WTC11 (cell line): ENCODE measurements around the gene JOSD2. TPM values are rescaled to one million over a fixed set of nuclear protein-coding genes. Genes with fewer than 3 reads are reported as not detected.

Source experiments
- ATAC-seq: fragments of 200-7000 bp; cut with Tn5 transposase; 2 replicates; pipeline ENCODE4 v1.10.0; 2021; ENCODE audit warnings: mild to moderate bottlenecking, moderate library complexity
- CTCF ChIA-PET: fragments of 300-600 bp; sonication (Branson Sonifier 250); formaldehyde crosslinking; loops from one replicate; lab custom pipeline; 2021; ENCODE audit warnings: antibody characterized with exemption; lab: Charles Lee
- POLR2A ChIA-PET: fragments of 350-600 bp; sonication (Branson Sonifier 250); formaldehyde crosslinking; loops from one replicate; lab custom pipeline; 2021; ENCODE audit warnings: antibody characterized with exemption; lab: Charles Lee
- DNase-seq: peaks from one replicate; pipeline ENCODE4 v3.0.0; 2021; ENCODE audit warnings: low spot score
- H3K27ac Mint-ChIP-seq: 2 replicates; pipeline ENCODE4 v1.8.0; 2021; ENCODE audit warnings: mixed read lengths
- H3K27me3 Mint-ChIP-seq: 2 replicates; pipeline ENCODE4 v1.8.0; 2021; ENCODE audit warnings: low read depth, mild to moderate bottlenecking, moderate library complexity, mixed read lengths
- H3K36me3 Mint-ChIP-seq: 2 replicates; pipeline ENCODE4 v1.8.0; 2021; ENCODE audit warnings: mixed read lengths
- H3K4me1 Mint-ChIP-seq: 2 replicates; pipeline ENCODE4 v1.8.0; 2022; ENCODE audit warnings: mixed read lengths
- H3K4me3 Mint-ChIP-seq: 2 replicates; pipeline ENCODE4 v1.8.0; 2021; ENCODE audit warnings: mild to moderate bottlenecking, moderate library complexity, mixed read lengths
- H3K9me3 Mint-ChIP-seq: 2 replicates; pipeline ENCODE4 v1.8.0; 2021; ENCODE audit warnings: mixed read lengths
- AFF4 ChIP-seq: sonication (generic); formaldehyde crosslinking; IDR thresholded peaks from 2 replicates; pipeline ENCODE4 v1.8.1; 2023; ENCODE audit warnings: mild to moderate bottlenecking, missing genetic modification reagents, borderline replicate concordance
- CTCF ChIP-seq: fragments of 200-600 bp; IDR thresholded peaks from 2 replicates; pipeline ENCODE4 v1.8.0; 2022; ENCODE audit warnings: antibody characterized with exemption
- GABPB1 ChIP-seq: sonication (generic); formaldehyde crosslinking; IDR thresholded peaks from 2 replicates; pipeline ENCODE4 v1.8.1; 2023; ENCODE audit warnings: mild to moderate bottlenecking, missing genetic modification reagents
- JUN ChIP-seq: sonication (generic); formaldehyde crosslinking; IDR thresholded peaks from 2 replicates; pipeline ENCODE4 v1.8.0; 2023; ENCODE audit warnings: mild to moderate bottlenecking, missing genetic modification reagents
- NFATC4 ChIP-seq: fragments of 250-450 bp; sonication (Bioruptor Pico); IDR thresholded peaks from 2 replicates; pipeline ENCODE4 v1.9.0; 2021; ENCODE audit warnings: mild to moderate bottlenecking
- total RNA-seq: library from RNA; stranded (reverse); gene quantifications from 3 replicates; pipeline ENCODE4 v1.2.3, GENCODE V29; 2021
- TF ChIP-seq, protein P1 (sequence below): sonication (generic); formaldehyde crosslinking; IDR thresholded peaks from 2 replicates; pipeline ENCODE4 v1.8.1; 2022; ENCODE audit warnings: low read depth, missing genetic modification reagents, borderline replicate concordance
- TF ChIP-seq, protein P2 (sequence below): sonication (generic); formaldehyde crosslinking; IDR thresholded peaks from 2 replicates; pipeline ENCODE4 v1.8.0; 2023; ENCODE audit warnings: missing genetic modification reagents, mild to moderate bottlenecking, borderline replicate concordance

JOSD2 gene
- total RNA-seq, 1 experiment from 2014 or later = 4.0 TPM

DNA sequence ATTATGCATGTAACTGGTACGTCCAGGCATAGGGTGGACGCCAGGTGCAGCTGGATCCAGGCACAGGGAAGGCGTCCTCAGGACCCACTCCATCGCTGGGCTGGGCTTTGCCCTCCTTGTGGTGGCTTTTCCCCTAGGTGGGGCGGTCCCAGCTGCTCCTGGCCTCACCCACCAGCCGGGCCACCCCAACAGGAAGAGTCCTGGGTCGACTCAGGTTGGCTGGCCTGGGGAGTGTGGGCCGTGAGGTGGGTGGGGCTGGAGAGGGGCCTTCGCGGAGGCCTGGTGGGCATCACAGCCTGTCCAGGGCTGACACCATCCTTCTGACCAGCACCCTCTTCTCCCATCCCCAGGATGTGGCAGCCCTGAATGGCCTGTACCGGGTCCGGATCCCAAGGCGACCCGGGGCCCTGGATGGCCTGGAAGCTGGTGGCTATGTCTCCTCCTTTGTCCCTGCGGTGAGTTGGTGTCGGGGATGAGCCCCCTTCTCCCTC, 31.2 kb downstream of the JOSD2 start (continued):
- TF ChIP-seq, protein P1, sequence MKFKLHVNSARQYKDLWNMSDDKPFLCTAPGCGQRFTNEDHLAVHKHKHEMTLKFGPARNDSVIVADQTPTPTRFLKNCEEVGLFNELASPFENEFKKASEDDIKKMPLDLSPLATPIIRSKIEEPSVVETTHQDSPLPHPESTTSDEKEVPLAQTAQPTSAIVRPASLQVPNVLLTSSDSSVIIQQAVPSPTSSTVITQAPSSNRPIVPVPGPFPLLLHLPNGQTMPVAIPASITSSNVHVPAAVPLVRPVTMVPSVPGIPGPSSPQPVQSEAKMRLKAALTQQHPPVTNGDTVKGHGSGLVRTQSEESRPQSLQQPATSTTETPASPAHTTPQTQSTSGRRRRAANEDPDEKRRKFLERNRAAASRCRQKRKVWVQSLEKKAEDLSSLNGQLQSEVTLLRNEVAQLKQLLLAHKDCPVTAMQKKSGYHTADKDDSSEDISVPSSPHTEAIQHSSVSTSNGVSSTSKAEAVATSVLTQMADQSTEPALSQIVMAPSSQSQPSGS (CRISPR knock-in tag) = no peak
- TF ChIP-seq AFF4 (CRISPR knock-in tag) (no peak), JUN (CRISPR knock-in tag) (no peak), NFATC4 (CRISPR knock-in tag) (no peak)

- TF ChIP-seq CTCF (peak; percentile 37; the same call in 1 of the 2 replicates), GABPB1 (CRISPR knock-in tag) (peak; percentile 23; the same call in 1 of the 2 replicates)
- TF ChIP-seq, protein P2, sequence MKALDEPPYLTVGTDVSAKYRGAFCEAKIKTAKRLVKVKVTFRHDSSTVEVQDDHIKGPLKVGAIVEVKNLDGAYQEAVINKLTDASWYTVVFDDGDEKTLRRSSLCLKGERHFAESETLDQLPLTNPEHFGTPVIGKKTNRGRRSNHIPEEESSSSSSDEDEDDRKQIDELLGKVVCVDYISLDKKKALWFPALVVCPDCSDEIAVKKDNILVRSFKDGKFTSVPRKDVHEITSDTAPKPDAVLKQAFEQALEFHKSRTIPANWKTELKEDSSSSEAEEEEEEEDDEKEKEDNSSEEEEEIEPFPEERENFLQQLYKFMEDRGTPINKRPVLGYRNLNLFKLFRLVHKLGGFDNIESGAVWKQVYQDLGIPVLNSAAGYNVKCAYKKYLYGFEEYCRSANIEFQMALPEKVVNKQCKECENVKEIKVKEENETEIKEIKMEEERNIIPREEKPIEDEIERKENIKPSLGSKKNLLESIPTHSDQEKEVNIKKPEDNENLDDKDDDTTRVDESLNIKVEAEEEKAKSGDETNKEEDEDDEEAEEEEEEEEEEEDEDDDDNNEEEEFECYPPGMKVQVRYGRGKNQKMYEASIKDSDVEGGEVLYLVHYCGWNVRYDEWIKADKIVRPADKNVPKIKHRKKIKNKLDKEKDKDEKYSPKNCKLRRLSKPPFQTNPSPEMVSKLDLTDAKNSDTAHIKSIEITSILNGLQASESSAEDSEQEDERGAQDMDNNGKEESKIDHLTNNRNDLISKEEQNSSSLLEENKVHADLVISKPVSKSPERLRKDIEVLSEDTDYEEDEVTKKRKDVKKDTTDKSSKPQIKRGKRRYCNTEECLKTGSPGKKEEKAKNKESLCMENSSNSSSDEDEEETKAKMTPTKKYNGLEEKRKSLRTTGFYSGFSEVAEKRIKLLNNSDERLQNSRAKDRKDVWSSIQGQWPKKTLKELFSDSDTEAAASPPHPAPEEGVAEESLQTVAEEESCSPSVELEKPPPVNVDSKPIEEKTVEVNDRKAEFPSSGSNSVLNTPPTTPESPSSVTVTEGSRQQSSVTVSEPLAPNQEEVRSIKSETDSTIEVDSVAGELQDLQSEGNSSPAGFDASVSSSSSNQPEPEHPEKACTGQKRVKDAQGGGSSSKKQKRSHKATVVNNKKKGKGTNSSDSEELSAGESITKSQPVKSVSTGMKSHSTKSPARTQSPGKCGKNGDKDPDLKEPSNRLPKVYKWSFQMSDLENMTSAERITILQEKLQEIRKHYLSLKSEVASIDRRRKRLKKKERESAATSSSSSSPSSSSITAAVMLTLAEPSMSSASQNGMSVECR (CRISPR knock-in tag) = no peak
- POLR2A ChIA-PET = no interaction called here
- no peaks in the 10 kb centered on the region; the same call in 1 of the 2 replicates for H3K27me3 Mint-ChIP-seq
- peaks cover 35% of the 10 kb centered on the region for H3K36me3 Mint-ChIP-seq
- CTCF ChIA-PET = interaction anchor here (0.6 to 2.1 kb wide), 21 partner anchors 9 to 1055 kb away, joined by 3 to 20 read pairs (median 4); partner anchors contain the start of genes JOSD2 and POLD1
- H3K9me3 Mint-ChIP-seq = peaks cover 7% of the 10 kb centered on the region; the same call in 1 of the 2 replicates
- no peak overlapping the region for H3K27ac Mint-ChIP-seq
- no peak overlapping the region for H3K4me3 Mint-ChIP-seq
- H3K4me1 Mint-ChIP-seq = peaks cover 9% of the 10 kb centered on the region
- ATAC-seq = peak; percentile 18
- peak; percentile 77 for DNase-seq
Observed at GRCh38 chr19:50478901-50479715, 31.9 kb downstream of the JOSD2 start.
